Astrocyte of the cerebellum (primary cell): ENCODE results near the gene CLK4.
A peak's percentile ranks its signal among the peaks of the same experiment; 100 is the strongest.

ENCODE experiments used
- DNase-seq: peaks from one replicate; pipeline ENCODE4 v3.0.0-alpha.2; 2011; ENCODE audit warnings: low read depth
- H3K4me3 ChIP-seq: 2 replicates; pipeline ENCODE4 v1.5.1; 2011; ENCODE audit warnings: mild to moderate bottlenecking, low read depth, low read length, moderate library complexity
- CTCF ChIP-seq: IDR thresholded peaks from 2 replicates; pipeline ENCODE4 v1.5.1; 2012; ENCODE audit warnings: low read length, low read depth, moderate library complexity, mild to moderate bottlenecking; ENCODE audit errors: missing control alignments
- in situ Hi-C: cut with HindIII; loops from 2 replicates; pipeline ENCODE4 v1.10.0; 2017; ENCODE audit warnings: low sequenced_read_pairs

Gene CLK4

DNA sequence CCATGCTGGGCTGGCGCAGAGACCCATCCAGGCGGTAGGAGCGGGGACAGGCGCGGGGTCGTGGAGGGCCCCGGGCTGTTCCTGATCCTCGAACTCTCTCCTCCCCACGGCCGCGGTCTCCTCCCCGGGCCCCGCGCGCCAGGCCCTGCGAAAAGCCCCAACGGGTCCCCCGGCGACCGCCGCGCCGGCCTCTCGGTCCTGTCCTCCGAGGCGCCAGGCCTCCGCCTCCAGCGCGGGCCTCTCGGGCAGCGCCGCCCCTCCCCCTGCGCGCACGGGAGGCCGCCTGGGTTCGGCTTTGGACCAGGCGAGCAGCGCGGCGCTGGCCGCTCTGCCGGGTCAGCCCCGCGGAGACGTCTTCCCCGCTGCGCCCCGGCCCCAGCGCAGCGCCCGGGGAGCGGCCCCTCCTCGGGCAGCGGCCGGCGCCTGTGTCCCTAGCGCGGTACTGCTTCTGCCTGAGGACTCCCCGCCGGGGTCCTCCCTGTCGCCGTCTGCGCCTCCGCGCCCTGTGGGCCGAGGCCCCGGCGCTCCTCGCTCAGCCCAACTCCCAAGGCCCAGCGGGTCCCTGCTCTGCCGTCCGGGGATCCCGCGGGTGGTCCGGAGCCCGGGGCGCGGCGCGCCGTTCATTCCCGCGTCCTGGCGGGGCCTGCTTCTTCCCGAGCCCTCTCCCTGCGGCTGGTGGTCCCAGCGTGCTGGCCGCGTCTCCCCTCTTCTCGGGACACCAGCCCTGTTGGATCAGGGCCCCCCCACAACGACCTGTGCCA, 50.1 kb downstream of the CLK4 start:
- in situ Hi-C loops, result loop anchor here (25.0 kb wide), 1 partner anchor 289 kb away; no protein-coding TSS in a partner anchor
- DNase-seq, result no peak
- TF ChIP-seq CTCF, result no peak
- H3K4me3 ChIP-seq, result peak overlapping the region; percentile 3

GRCh38 chr5:178573216-178573615, 53.6 kb downstream of the CLK4 start:
- in situ Hi-C loops, result no loop called here
- DNase-seq, result no peak
- no peak for TF ChIP-seq CTCF
- no peak overlapping the region for H3K4me3 ChIP-seq

DNA sequence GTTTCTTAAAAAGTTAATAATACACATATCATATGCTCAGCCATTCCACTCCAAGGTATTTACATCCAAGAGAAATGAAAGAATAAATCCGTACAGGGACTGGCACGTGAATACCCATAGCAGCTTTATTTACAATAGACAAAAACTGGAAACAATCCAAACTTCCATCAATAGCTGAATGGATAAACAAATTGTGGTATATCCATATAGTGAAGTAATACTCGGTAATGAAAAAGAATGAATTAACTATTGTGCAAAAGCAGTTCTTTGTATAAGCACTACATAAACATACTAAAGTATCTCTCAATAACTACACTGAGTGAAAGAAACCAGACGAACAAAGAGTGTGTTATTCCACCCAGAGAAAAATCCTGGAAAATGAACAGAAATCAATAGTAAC, 54.2 kb downstream of the CLK4 start:
- in situ Hi-C loops, result no loop called here
- no peak overlapping the region for H3K4me3 ChIP-seq
- no peak for TF ChIP-seq CTCF
- no peak for DNase-seq

DNA sequence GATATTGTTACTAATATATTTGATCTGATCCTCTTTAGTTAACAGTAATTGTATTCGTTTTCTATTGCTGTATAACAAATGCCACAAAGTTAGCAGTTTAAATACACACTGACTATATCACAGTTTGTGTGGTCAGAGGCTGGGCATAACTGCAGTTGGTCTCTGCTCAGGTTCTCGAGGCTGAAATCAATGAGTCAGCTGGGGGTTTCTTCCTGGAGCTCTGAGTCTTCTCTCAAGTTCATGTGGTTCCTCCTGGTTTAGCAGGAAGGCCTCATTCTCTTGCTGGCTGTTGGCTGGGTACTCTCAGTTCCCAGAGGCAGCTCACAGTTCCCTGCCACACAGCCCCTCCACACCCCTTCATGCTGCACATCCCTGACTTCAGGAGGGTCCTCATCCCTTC, 57.4 kb downstream of the CLK4 start:
- DNase-seq, result no peak
- no peak overlapping the region for H3K4me3 ChIP-seq
- no peak for TF ChIP-seq CTCF
- in situ Hi-C loops, result no loop called here

DNA sequence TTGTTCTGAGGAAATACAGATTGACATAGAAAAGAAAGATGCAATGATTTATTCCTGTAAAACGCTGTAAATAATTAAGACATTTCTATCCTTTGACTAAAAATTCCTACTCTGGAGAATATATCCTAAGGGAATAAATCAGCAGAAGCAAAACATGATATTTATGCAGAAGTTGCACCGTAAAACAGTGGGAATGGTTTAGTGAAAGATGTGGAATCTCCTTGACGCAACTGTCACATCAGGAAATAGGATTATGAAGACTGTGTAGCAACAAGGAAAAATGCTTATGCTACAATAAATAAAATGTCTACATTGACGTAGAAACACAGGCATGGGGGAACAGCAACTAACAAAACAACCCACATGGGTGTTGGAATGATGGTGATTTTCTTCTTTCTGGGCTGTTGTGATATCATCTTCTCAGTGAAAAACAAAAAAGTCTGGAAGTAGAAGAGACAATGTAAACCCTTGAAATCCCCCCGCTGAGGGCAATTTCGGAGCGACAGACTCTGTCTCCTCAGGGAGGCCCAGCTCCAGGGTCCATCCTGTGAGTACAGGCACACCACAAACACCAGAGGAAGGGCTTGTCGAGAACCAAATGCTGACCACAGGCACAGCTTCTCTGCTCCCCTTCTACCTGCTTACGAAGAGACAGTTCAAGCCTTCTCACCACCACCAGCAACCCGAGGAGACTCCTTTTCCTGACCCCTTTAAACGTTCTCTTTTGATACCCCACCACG, 61.9 kb downstream of the CLK4 start:
- H3K4me3 ChIP-seq, result no peak overlapping the region
- in situ Hi-C loops, result no loop called here
- no peak for TF ChIP-seq CTCF
- no peak for DNase-seq

DNA sequence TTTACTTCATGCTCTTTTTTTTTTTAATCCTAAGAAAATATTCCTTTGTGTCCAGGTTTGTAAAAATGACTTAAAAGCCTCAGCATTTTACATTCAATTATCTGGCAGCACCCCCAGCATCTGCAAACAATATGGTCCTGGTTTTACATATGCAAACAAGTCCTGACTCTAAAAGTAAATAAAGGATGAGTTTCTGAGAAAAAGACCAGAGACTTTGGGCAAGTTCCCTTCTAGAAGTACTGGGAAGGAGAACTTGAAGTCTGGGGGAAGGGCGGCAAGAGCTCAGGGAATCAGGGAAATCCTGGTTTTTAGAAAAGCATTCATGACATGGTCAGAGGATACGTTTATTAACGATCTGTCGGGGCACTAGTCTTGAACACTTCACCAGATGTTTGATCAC, 62.5 kb downstream of the CLK4 start:
- no peak for TF ChIP-seq CTCF
- in situ Hi-C loops, result no loop called here
- no peak overlapping the region for H3K4me3 ChIP-seq
- no peak for DNase-seq
